Measurements from ENCODE around the gene ATP6V0E1.

ATP6V0E1 gene

GRCh38 chr5:172956936-172957335, 26.6 kb upstream of the ATP6V0E1 start:
- H3K27ac ChIP-seq (ENCODE audit: low read depth, low read length): no peak overlapping the region
- H3K4me1 ChIP-seq (ENCODE audit: control insufficient read depth, insufficient read depth, low read length): 0 out of 2 replicates have a peak, but pooled peaks cover 6% of the 10 kb centered on the region
- no peak overlapping the region for H3K4me3 ChIP-seq (ENCODE audit: low read depth, low read length)
- 0 out of 2 replicates have a peak, but pooled peaks cover 7% of the 10 kb centered on the region for H3K27me3 ChIP-seq (ENCODE audit: control insufficient read depth, insufficient read depth, low read length)
- no peaks in the 10 kb centered on the region for H3K9me3 ChIP-seq (ENCODE audit: control insufficient read depth, insufficient read depth, low read depth, low read length)
- H3K9ac ChIP-seq (ENCODE audit: low read length): no peak overlapping the region
- H3K36me3 ChIP-seq (ENCODE audit: control insufficient read depth, insufficient read depth, low read length): peaks cover 8% of the 10 kb centered on the region

GRCh38 chr5:172957458-172957857, 26.1 kb upstream of the ATP6V0E1 start:
- Histone ChIP-seq H3K4me3 (ENCODE audit: low read depth, low read length) (no peak overlapping the region), H3K36me3 (ENCODE audit: control insufficient read depth, insufficient read depth, low read length) (peaks cover 9% of the 10 kb centered on the region), H3K9ac (ENCODE audit: low read length) (no peak overlapping the region), H3K27me3 (ENCODE audit: control insufficient read depth, insufficient read depth, low read length) (0 out of 2 replicates have a peak, but pooled peaks cover 7% of the 10 kb centered on the region), H3K9me3 (ENCODE audit: control insufficient read depth, insufficient read depth, low read depth, low read length) (no peaks in the 10 kb centered on the region), H3K4me1 (ENCODE audit: control insufficient read depth, insufficient read depth, low read length) (0 out of 2 replicates have a peak, but pooled peaks cover 6% of the 10 kb centered on the region), H3K27ac (ENCODE audit: low read depth, low read length) (no peak overlapping the region)

- H3K9me3 ChIP-seq (ENCODE audit: control insufficient read depth, insufficient read depth, low read depth, low read length): no peaks in the 10 kb centered on the region
- H3K4me1 ChIP-seq (ENCODE audit: control insufficient read depth, insufficient read depth, low read length): 0 out of 2 replicates have a peak, but pooled peaks cover 6% of the 10 kb centered on the region
- 0 out of 2 replicates have a peak, but pooled peaks cover 7% of the 10 kb centered on the region for H3K27me3 ChIP-seq (ENCODE audit: control insufficient read depth, insufficient read depth, low read length)
- H3K36me3 ChIP-seq (ENCODE audit: control insufficient read depth, insufficient read depth, low read length): peaks cover 9% of the 10 kb centered on the region
- H3K9ac ChIP-seq (ENCODE audit: low read length): peak overlapping the region; percentile 95
- no peak overlapping the region for H3K27ac ChIP-seq (ENCODE audit: low read depth, low read length)
- H3K4me3 ChIP-seq (ENCODE audit: low read depth, low read length): peak overlapping the region; percentile 98
Observed at GRCh38 chr5:172958331-172959046, 25.1 kb upstream of the ATP6V0E1 start.

- no peak overlapping the region for H3K27ac ChIP-seq (ENCODE audit: low read depth, low read length)
Observed at GRCh38 chr5:172959824-172960799, 23.5 kb upstream of the ATP6V0E1 start.

GRCh38 chr5:172969921-172970320, 13.7 kb upstream of the ATP6V0E1 start:
- Histone ChIP-seq H3K4me1 (ENCODE audit: control insufficient read depth, insufficient read depth, low read length) (no peaks in the 10 kb centered on the region), H3K27me3 (ENCODE audit: control insufficient read depth, insufficient read depth, low read length) (no peaks in the 10 kb centered on the region), H3K9me3 (ENCODE audit: control insufficient read depth, insufficient read depth, low read depth, low read length) (no peaks in the 10 kb centered on the region), H3K36me3 (ENCODE audit: control insufficient read depth, insufficient read depth, low read length) (peaks cover 27% of the 10 kb centered on the region), H3K9ac (ENCODE audit: low read length) (no peak overlapping the region), H3K27ac (ENCODE audit: low read depth, low read length) (no peak overlapping the region), H3K4me3 (ENCODE audit: low read depth, low read length) (no peak overlapping the region)

More at GRCh38 chr5:172959824-172960799, 23.5 kb upstream of the ATP6V0E1 start:
- Histone ChIP-seq H3K36me3 (ENCODE audit: control insufficient read depth, insufficient read depth, low read length) (peaks cover 15% of the 10 kb centered on the region), H3K4me1 (ENCODE audit: control insufficient read depth, insufficient read depth, low read length) (0 out of 2 replicates have a peak, but pooled peaks cover 4% of the 10 kb centered on the region), H3K4me3 (ENCODE audit: low read depth, low read length) (peak overlapping the region; percentile 98), H3K27me3 (ENCODE audit: control insufficient read depth, insufficient read depth, low read length) (0 out of 2 replicates have a peak, but pooled peaks cover 7% of the 10 kb centered on the region), H3K9ac (ENCODE audit: low read length) (peak overlapping the region; percentile 95), H3K9me3 (ENCODE audit: control insufficient read depth, insufficient read depth, low read depth, low read length) (no peaks in the 10 kb centered on the region)

- peaks cover 18% of the 10 kb centered on the region for H3K36me3 ChIP-seq (ENCODE audit: control insufficient read depth, insufficient read depth, low read length)
- no peak overlapping the region for H3K9ac ChIP-seq (ENCODE audit: low read length)
- H3K4me3 ChIP-seq (ENCODE audit: low read depth, low read length): no peak overlapping the region
- no peaks in the 10 kb centered on the region for H3K9me3 ChIP-seq (ENCODE audit: control insufficient read depth, insufficient read depth, low read depth, low read length)
- no peaks in the 10 kb centered on the region for H3K4me1 ChIP-seq (ENCODE audit: control insufficient read depth, insufficient read depth, low read length)
- no peaks in the 10 kb centered on the region for H3K27me3 ChIP-seq (ENCODE audit: control insufficient read depth, insufficient read depth, low read length)
- H3K27ac ChIP-seq (ENCODE audit: low read depth, low read length): no peak overlapping the region
Observed at GRCh38 chr5:172971482-172971881, 12.1 kb upstream of the ATP6V0E1 start.

GRCh38 chr5:172972552-172972951, 11.0 kb upstream of the ATP6V0E1 start:
- Histone ChIP-seq H3K27ac (ENCODE audit: low read depth, low read length) (no peak overlapping the region), H3K4me1 (ENCODE audit: control insufficient read depth, insufficient read depth, low read length) (no peaks in the 10 kb centered on the region), H3K9ac (ENCODE audit: low read length) (no peak overlapping the region), H3K27me3 (ENCODE audit: control insufficient read depth, insufficient read depth, low read length) (no peaks in the 10 kb centered on the region), H3K36me3 (ENCODE audit: control insufficient read depth, insufficient read depth, low read length) (peaks cover 18% of the 10 kb centered on the region), H3K4me3 (ENCODE audit: low read depth, low read length) (no peak overlapping the region), H3K9me3 (ENCODE audit: control insufficient read depth, insufficient read depth, low read depth, low read length) (no peaks in the 10 kb centered on the region)

GRCh38 chr5:172973127-172973916, 10.2 kb upstream of the ATP6V0E1 start:
- H3K9ac ChIP-seq (ENCODE audit: low read length): no peak overlapping the region
- no peaks in the 10 kb centered on the region for H3K9me3 ChIP-seq (ENCODE audit: control insufficient read depth, insufficient read depth, low read depth, low read length)
- H3K36me3 ChIP-seq (ENCODE audit: control insufficient read depth, insufficient read depth, low read length): peaks cover 15% of the 10 kb centered on the region
- no peak overlapping the region for H3K27ac ChIP-seq (ENCODE audit: low read depth, low read length)
- no peaks in the 10 kb centered on the region for H3K27me3 ChIP-seq (ENCODE audit: control insufficient read depth, insufficient read depth, low read length)
- no peak overlapping the region for H3K4me3 ChIP-seq (ENCODE audit: low read depth, low read length)
- H3K4me1 ChIP-seq (ENCODE audit: control insufficient read depth, insufficient read depth, low read length): no peaks in the 10 kb centered on the region

- no peak overlapping the region for H3K27ac ChIP-seq (ENCODE audit: low read depth, low read length)
- H3K4me1 ChIP-seq (ENCODE audit: control insufficient read depth, insufficient read depth, low read length): no peaks in the 10 kb centered on the region
- H3K36me3 ChIP-seq (ENCODE audit: control insufficient read depth, insufficient read depth, low read length): peaks cover 11% of the 10 kb centered on the region
- H3K9me3 ChIP-seq (ENCODE audit: control insufficient read depth, insufficient read depth, low read depth, low read length): no peaks in the 10 kb centered on the region
- H3K27me3 ChIP-seq (ENCODE audit: control insufficient read depth, insufficient read depth, low read length): no peaks in the 10 kb centered on the region
- no peak overlapping the region for H3K9ac ChIP-seq (ENCODE audit: low read length)
- H3K4me3 ChIP-seq (ENCODE audit: low read depth, low read length): no peak overlapping the region
Observed at GRCh38 chr5:172973931-172974330, 9.6 kb upstream of the ATP6V0E1 start.

- Histone ChIP-seq H3K4me3 (ENCODE audit: low read depth, low read length) (no peak overlapping the region), H3K9me3 (ENCODE audit: control insufficient read depth, insufficient read depth, low read depth, low read length) (no peaks in the 10 kb centered on the region), H3K9ac (ENCODE audit: low read length) (no peak overlapping the region), H3K27ac (ENCODE audit: low read depth, low read length) (no peak overlapping the region), H3K27me3 (ENCODE audit: control insufficient read depth, insufficient read depth, low read length) (no peaks in the 10 kb centered on the region), H3K4me1 (ENCODE audit: control insufficient read depth, insufficient read depth, low read length) (no peaks in the 10 kb centered on the region), H3K36me3 (ENCODE audit: control insufficient read depth, insufficient read depth, low read length) (peaks cover under 1% of the 10 kb centered on the region)
Observed at GRCh38 chr5:172975289-172975688, 8.3 kb upstream of the ATP6V0E1 start.

All from HUES6 (cell line).